SK-N-MC (cell line): ENCODE results near the gene CDV3.

Source experiments
- EZH2 ChIP-seq: fragments of 200-600 bp; sonication (generic); IDR thresholded peaks from one replicate; pipeline ENCODE4 v1.6.1; 2017; ENCODE audit warnings: antibody characterized with exemption
- POLR2AphosphoS5 ChIP-seq: IDR thresholded peaks from 2 replicates; pipeline ENCODE4 v1.6.1; 2012; ENCODE audit warnings: mild to moderate bottlenecking, low read depth, low read length, borderline replicate concordance

- no peak for TF ChIP-seq EZH2
- no peak for TF ChIP-seq POLR2AphosphoS5
Measured at GRCh38 chr3:133568294-133569014, 5.0 kb upstream of the CDV3 start.
